OCI-LY1 (cell line): Measurements from ENCODE around the gene STK24.

ENCODE experiments used
- CTCF ChIP-seq: fragments of 200-600 bp; sonication (generic), shearing (Covaris generic); IDR thresholded peaks from 2 replicates; pipeline ENCODE4 v1.5.1; 2017; ENCODE audit warnings: mild to moderate bottlenecking, antibody characterized with exemption, low read length, moderate library complexity, mixed read lengths
- EZH2 ChIP-seq: fragments of 200-600 bp; sonication (generic), shearing (Covaris generic); IDR thresholded peaks from 2 replicates; pipeline ENCODE4 v1.8.0; 2017; ENCODE audit warnings: borderline replicate concordance, mixed run types, mild to moderate bottlenecking, antibody characterized with exemption, low read length, moderate library complexity, mixed read lengths

- TF ChIP-seq CTCF (no peak), EZH2 (no peak)
These were observed 127.6 kb downstream of the STK24 start for GRCh38 chr13:98449273-98449672.
